Measurements from ENCODE around the gene TSPEAR. TPM values are rescaled to one million over a fixed set of nuclear protein-coding genes. Genes with fewer than 3 reads are reported as not detected.

TSPEAR gene
- total and polyA plus RNA-seq, 2 donors (not counting 1 experiment from before 2014, with no cell fraction given) = not detected

GRCh38 chr21:44750675-44751025 is 39.3 kb upstream of the TSPEAR start:
- H3K9me3 ChIP-seq (ENCODE audit: control extremely low read depth in 1 of 3, control insufficient read depth in 2 of 3, insufficient read depth in 1 of 3, low read length in 2 of 3) = peaks cover 0 to 5% (median 0%) of the 10 kb centered on the region in 3 donors
- no peaks in the 10 kb centered on the region for H4K20me1 ChIP-seq (ENCODE audit: control insufficient read depth, insufficient read depth, low read length, poor library complexity, severe bottlenecking)
- no peaks in the 10 kb centered on the region for H3K36me3 ChIP-seq (replicated peaks in 1 of 2; ENCODE audit: control extremely low read depth in 1 of 2, control insufficient read depth in 1 of 2, extremely low read depth in 1 of 2, insufficient read depth in 2 of 2, low read length in 1 of 2)
- Mint-ChIP-seq H3K4me3 (no peak overlapping the region), H3K9me3 (ENCODE audit: insufficient read depth) (no peaks in the 10 kb centered on the region), H3K27me3 (peaks cover 21% of the 10 kb centered on the region), H3K4me1 (no peaks in the 10 kb centered on the region), H3K27ac (no peak overlapping the region)
- H3K27me3 ChIP-seq (replicated peaks in 1 of 4; ENCODE audit: control extremely low read depth in 1 of 4, control insufficient read depth in 3 of 4, insufficient read depth in 4 of 4, low read length in 3 of 4) = peaks cover 0 to 9% (median 2%) of the 10 kb centered on the region in 4 experiments
- ChIA-PET POLR2A (no interaction called here), CTCF (interaction anchor here (1.1 kb wide), 1 partner anchor 44 kb away, joined by 4 read pairs; no protein-coding TSS in a partner anchor)
- 24% methylated on average over 11 of the region's 12 CpGs for WGBS (ENCODE audit: insufficient coverage)
- ATAC-seq (ENCODE audit: low read depth) (no peak), DNase-seq (no peak)
- no peak overlapping the region for H3K27ac ChIP-seq (ENCODE audit: low read length in 2 of 2)
- H3K4me3 ChIP-seq (ENCODE audit: control extremely low read depth in 1 of 5, extremely low read depth in 1 of 5, insufficient read depth in 1 of 5, low read depth in 2 of 5, low read length in 4 of 5) = no peak overlapping the region
- H2AFZ ChIP-seq (ENCODE audit: insufficient read depth, low read depth, low read length, poor library complexity, severe bottlenecking) = no peak overlapping the region
- H3K9ac ChIP-seq (ENCODE audit: low read length) = no peak overlapping the region
- no peaks in the 10 kb centered on the region for H3K79me2 ChIP-seq (ENCODE audit: control insufficient read depth, insufficient read depth, low read length)
- TF ChIP-seq EZH2 (IDR thresholded peaks at IDR 0.05; ENCODE audit: borderline replicate concordance, insufficient read depth, low read depth, low read length, poor library complexity, severe bottlenecking) (no peak), CTCF (IDR thresholded peaks at IDR 0.05) (no peak)
- H3K4me2 ChIP-seq (replicated peaks; ENCODE audit: low read depth, low read length, poor library complexity, severe bottlenecking) = no peak overlapping the region
- no peaks in the 10 kb centered on the region for H3K4me1 ChIP-seq (ENCODE audit: control insufficient read depth in 2 of 2, insufficient read depth in 2 of 2, low read length in 2 of 2)
- intact Hi-C loops (cut with micrococcal nuclease) = no loop called here

- WGBS (ENCODE audit: insufficient coverage) = 94% methylated on average over 42 of the region's 47 CpGs
- no peaks in the 10 kb centered on the region for H4K20me1 ChIP-seq (ENCODE audit: control insufficient read depth, insufficient read depth, low read length, poor library complexity, severe bottlenecking)
- DNase-seq (no peak), ATAC-seq (ENCODE audit: low read depth) (no peak)
- peaks cover 0 to 9% (median 2%) of the 10 kb centered on the region in 4 experiments for H3K27me3 ChIP-seq (replicated peaks in 1 of 4; ENCODE audit: control extremely low read depth in 1 of 4, control insufficient read depth in 3 of 4, insufficient read depth in 4 of 4, low read length in 3 of 4)
- intact Hi-C loops (cut with micrococcal nuclease) = no loop called here
- peaks cover 0 to 5% (median 0%) of the 10 kb centered on the region in 3 donors for H3K9me3 ChIP-seq (ENCODE audit: control extremely low read depth in 1 of 3, control insufficient read depth in 2 of 3, insufficient read depth in 1 of 3, low read length in 2 of 3)
- Mint-ChIP-seq H3K27me3 (peaks cover 20% of the 10 kb centered on the region), H3K9me3 (ENCODE audit: insufficient read depth) (no peaks in the 10 kb centered on the region), H3K4me1 (no peaks in the 10 kb centered on the region), H3K4me3 (no peak overlapping the region), H3K27ac (no peak overlapping the region)
- H2AFZ ChIP-seq (ENCODE audit: insufficient read depth, low read depth, low read length, poor library complexity, severe bottlenecking) = no peak overlapping the region
- TF ChIP-seq CTCF (IDR thresholded peaks at IDR 0.05) (no peak), EZH2 (IDR thresholded peaks at IDR 0.05; ENCODE audit: borderline replicate concordance, insufficient read depth, low read depth, low read length, poor library complexity, severe bottlenecking) (no peak)
- H3K4me2 ChIP-seq (replicated peaks; ENCODE audit: low read depth, low read length, poor library complexity, severe bottlenecking) = no peak overlapping the region
- ChIA-PET POLR2A (no interaction called here), CTCF (interaction anchor here (1.1 kb wide), 1 partner anchor 44 kb away, joined by 4 read pairs; no protein-coding TSS in a partner anchor)
- H3K4me1 ChIP-seq (ENCODE audit: control insufficient read depth in 2 of 2, insufficient read depth in 2 of 2, low read length in 2 of 2) = no peaks in the 10 kb centered on the region
- no peak overlapping the region for H3K4me3 ChIP-seq (ENCODE audit: control extremely low read depth in 1 of 5, extremely low read depth in 1 of 5, insufficient read depth in 1 of 5, low read depth in 2 of 5, low read length in 4 of 5)
- no peaks in the 10 kb centered on the region for H3K79me2 ChIP-seq (ENCODE audit: control insufficient read depth, insufficient read depth, low read length)
- no peaks in the 10 kb centered on the region for H3K36me3 ChIP-seq (replicated peaks in 1 of 2; ENCODE audit: control extremely low read depth in 1 of 2, control insufficient read depth in 1 of 2, extremely low read depth in 1 of 2, insufficient read depth in 2 of 2, low read length in 1 of 2)
- H3K9ac ChIP-seq (ENCODE audit: low read length) = no peak overlapping the region
- no peak overlapping the region for H3K27ac ChIP-seq (ENCODE audit: low read length in 2 of 2)
Measured at GRCh38 chr21:44749759-44750674, 38.6 kb upstream of the TSPEAR start.

Measured in B cell (primary cell).